ENCODE measurements around the gene HCFC1R1.

Gene HCFC1R1

DNA sequence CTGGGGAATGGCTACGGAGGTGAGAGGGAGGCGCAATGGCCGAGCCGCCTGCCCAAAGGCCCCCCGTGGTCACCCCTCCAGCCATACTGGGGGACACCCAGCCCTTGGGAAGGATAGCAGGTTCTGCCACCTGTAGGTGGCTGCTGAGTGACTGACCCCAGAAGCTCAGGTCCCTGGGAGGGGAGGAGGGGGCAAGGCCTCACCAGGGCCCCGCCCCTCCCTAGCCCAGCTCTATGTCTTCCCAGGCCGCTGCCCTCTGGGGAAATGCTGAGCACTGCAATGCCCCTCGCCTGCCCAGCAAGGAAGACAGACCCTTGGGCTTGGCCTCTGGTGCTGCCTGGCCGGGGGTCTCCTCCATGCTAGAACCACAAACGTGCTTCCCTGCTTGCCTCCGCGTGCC is 22.4 kb downstream of the HCFC1R1 start:
- Histone ChIP-seq H3K4me2 (ENCODE audit: low read depth, low read length, poor library complexity, severe bottlenecking) (no peak overlapping the region), H3K36me3 (ENCODE audit: insufficient read depth, low read length) (no peaks in the 10 kb centered on the region), H3K9me3 (ENCODE audit: insufficient read depth, low read depth, low read length) (no peaks in the 10 kb centered on the region), H3K79me2 (ENCODE audit: insufficient read depth, low read length) (peaks cover under 1% of the 10 kb centered on the region), H3K4me3 (ENCODE audit: low read length, poor library complexity, severe bottlenecking) (no peak overlapping the region), H3K4me1 (ENCODE audit: insufficient read depth, low read length, poor library complexity, severe bottlenecking) (peaks cover 10% of the 10 kb centered on the region), H3K27me3 (ENCODE audit: insufficient read depth, low read length, poor library complexity, severe bottlenecking) (no peaks in the 10 kb centered on the region), H4K20me1 (ENCODE audit: insufficient read depth, low read length, poor library complexity, severe bottlenecking) (no peaks in the 10 kb centered on the region), H3F3A (ENCODE audit: low read depth) (no peaks in the 10 kb centered on the region), H3K9me2 (replicated peaks; ENCODE audit: low read depth, low read length) (no peaks in the 10 kb centered on the region), H2AFZ (ENCODE audit: low read length) (no peak overlapping the region), H3K9ac (ENCODE audit: low read depth, low read length, poor library complexity, severe bottlenecking) (no peak overlapping the region)
- TF ChIP-seq, protein P1, sequence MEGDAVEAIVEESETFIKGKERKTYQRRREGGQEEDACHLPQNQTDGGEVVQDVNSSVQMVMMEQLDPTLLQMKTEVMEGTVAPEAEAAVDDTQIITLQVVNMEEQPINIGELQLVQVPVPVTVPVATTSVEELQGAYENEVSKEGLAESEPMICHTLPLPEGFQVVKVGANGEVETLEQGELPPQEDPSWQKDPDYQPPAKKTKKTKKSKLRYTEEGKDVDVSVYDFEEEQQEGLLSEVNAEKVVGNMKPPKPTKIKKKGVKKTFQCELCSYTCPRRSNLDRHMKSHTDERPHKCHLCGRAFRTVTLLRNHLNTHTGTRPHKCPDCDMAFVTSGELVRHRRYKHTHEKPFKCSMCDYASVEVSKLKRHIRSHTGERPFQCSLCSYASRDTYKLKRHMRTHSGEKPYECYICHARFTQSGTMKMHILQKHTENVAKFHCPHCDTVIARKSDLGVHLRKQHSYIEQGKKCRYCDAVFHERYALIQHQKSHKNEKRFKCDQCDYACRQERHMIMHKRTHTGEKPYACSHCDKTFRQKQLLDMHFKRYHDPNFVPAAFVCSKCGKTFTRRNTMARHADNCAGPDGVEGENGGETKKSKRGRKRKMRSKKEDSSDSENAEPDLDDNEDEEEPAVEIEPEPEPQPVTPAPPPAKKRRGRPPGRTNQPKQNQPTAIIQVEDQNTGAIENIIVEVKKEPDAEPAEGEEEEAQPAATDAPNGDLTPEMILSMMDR (conservative IDR thresholded peaks at IDR 0.05; ENCODE audit: low read length), result no peak
- no peak for TF ChIP-seq EZH2phosphoT487 (IDR thresholded peaks at IDR 0.05; ENCODE audit: borderline replicate concordance)

DNA sequence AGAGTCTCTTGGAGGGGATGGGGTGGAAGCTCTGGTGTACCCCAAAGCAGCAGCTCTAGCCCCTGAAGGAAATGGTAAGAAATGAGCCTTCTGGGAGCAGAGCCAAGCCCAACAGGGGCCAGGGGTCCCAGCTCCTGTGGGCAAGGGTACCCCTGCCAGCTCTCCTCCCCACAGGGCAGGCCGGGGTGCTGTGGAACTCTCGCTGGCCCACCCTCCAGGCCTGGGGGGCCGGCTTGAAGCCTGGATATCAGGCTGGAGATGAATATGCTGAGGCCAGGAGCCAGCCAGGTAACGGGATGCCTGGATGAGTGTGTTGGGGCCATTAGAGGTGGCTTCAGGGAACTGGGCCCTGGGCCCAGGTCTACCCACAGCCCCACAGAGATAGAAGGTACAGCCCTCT is 23.2 kb downstream of the HCFC1R1 start:
- Histone ChIP-seq H3K9me2 (replicated peaks; ENCODE audit: low read depth, low read length) (no peaks in the 10 kb centered on the region), H4K20me1 (ENCODE audit: insufficient read depth, low read length, poor library complexity, severe bottlenecking) (no peaks in the 10 kb centered on the region), H3K9ac (ENCODE audit: low read depth, low read length, poor library complexity, severe bottlenecking) (no peak overlapping the region), H3K27me3 (ENCODE audit: insufficient read depth, low read length, poor library complexity, severe bottlenecking) (no peaks in the 10 kb centered on the region), H3K4me2 (ENCODE audit: low read depth, low read length, poor library complexity, severe bottlenecking) (no peak overlapping the region), H3K4me1 (ENCODE audit: insufficient read depth, low read length, poor library complexity, severe bottlenecking) (peaks cover 4% of the 10 kb centered on the region), H3K36me3 (ENCODE audit: insufficient read depth, low read length) (no peaks in the 10 kb centered on the region), H3F3A (ENCODE audit: low read depth) (no peaks in the 10 kb centered on the region), H3K9me3 (ENCODE audit: insufficient read depth, low read depth, low read length) (no peaks in the 10 kb centered on the region), H3K4me3 (ENCODE audit: low read length, poor library complexity, severe bottlenecking) (no peak overlapping the region), H2AFZ (ENCODE audit: low read length) (no peak overlapping the region), H3K79me2 (ENCODE audit: insufficient read depth, low read length) (no peaks in the 10 kb centered on the region)
- TF ChIP-seq EZH2phosphoT487 (IDR thresholded peaks at IDR 0.05; ENCODE audit: borderline replicate concordance), result no peak
- TF ChIP-seq, protein P1 (conservative IDR thresholded peaks at IDR 0.05; ENCODE audit: low read length), result no peak

DNA sequence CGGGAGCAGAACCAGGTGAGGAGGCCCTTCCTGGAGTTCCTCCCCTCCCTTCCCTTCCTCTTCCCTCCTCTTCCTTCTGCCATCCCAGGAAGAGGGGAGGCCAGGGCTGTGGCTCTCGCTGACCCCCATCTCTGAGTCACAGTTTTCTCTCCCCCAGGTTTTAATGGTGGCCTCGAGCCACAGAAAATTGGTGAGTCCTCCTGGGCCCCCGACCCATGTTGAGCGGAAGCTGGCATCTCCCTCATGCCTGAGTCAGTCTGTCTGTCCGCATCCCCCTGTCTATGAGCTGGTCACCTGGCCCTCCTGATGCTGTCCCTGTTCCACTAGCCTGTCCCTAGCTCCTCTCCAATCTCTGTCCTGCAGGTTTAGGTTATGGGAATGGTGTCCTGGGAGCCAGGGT is 23.8 kb downstream of the HCFC1R1 start:
- Histone ChIP-seq H3K9me2 (replicated peaks; ENCODE audit: low read depth, low read length) (no peaks in the 10 kb centered on the region), H3K79me2 (ENCODE audit: insufficient read depth, low read length) (no peaks in the 10 kb centered on the region), H4K20me1 (ENCODE audit: insufficient read depth, low read length, poor library complexity, severe bottlenecking) (no peaks in the 10 kb centered on the region), H3K9ac (ENCODE audit: low read depth, low read length, poor library complexity, severe bottlenecking) (no peak overlapping the region), H2AFZ (ENCODE audit: low read length) (no peak overlapping the region), H3F3A (ENCODE audit: low read depth) (no peaks in the 10 kb centered on the region), H3K4me3 (ENCODE audit: low read length, poor library complexity, severe bottlenecking) (no peak overlapping the region), H3K4me1 (ENCODE audit: insufficient read depth, low read length, poor library complexity, severe bottlenecking) (peaks cover 2% of the 10 kb centered on the region), H3K36me3 (ENCODE audit: insufficient read depth, low read length) (no peaks in the 10 kb centered on the region), H3K9me3 (ENCODE audit: insufficient read depth, low read depth, low read length) (no peaks in the 10 kb centered on the region), H3K27me3 (ENCODE audit: insufficient read depth, low read length, poor library complexity, severe bottlenecking) (no peaks in the 10 kb centered on the region), H3K4me2 (ENCODE audit: low read depth, low read length, poor library complexity, severe bottlenecking) (no peak overlapping the region)
- TF ChIP-seq, protein P1 (conservative IDR thresholded peaks at IDR 0.05; ENCODE audit: low read length), result no peak
- TF ChIP-seq EZH2phosphoT487 (IDR thresholded peaks at IDR 0.05; ENCODE audit: borderline replicate concordance), result no peak

All from Loucy (cell line).